GM23248 (cell line): ENCODE measurements around the gene PDGFD. TPM values are rescaled to one million over a fixed set of nuclear protein-coding genes. Genes with fewer than 3 reads are reported as not detected.
A peak's percentile ranks its signal among the peaks of the same experiment; 100 is the strongest.

Source experiments
- DNase-seq: peaks from one replicate; pipeline ENCODE4 v3.0.0-alpha.2; 2015
- H2AFZ ChIP-seq: fragments of 200-600 bp; sonication (generic); 2 replicates; pipeline ENCODE4 v1.6.1; 2016; ENCODE audit warnings: antibody characterized with exemption
- H3F3A ChIP-seq: fragments of 200-600 bp; sonication (generic); 2 replicates; pipeline ENCODE4 v1.6.1; 2016; ENCODE audit warnings: mild to moderate bottlenecking, antibody characterized with exemption, mixed run types; ENCODE audit not compliant: insufficient read depth
- H3K27ac ChIP-seq: fragments of 200-600 bp; sonication (generic); 2 replicates; pipeline ENCODE4 v1.5.1; 2016; ENCODE audit warnings: mild to moderate bottlenecking
- H3K27me3 ChIP-seq: fragments of 200-600 bp; sonication (generic); replicated peaks from 2 replicates; pipeline ENCODE4 v1.6.1; 2016; ENCODE audit warnings: mild to moderate bottlenecking; ENCODE audit not compliant: insufficient read depth
- H3K36me3 ChIP-seq: fragments of 200-600 bp; sonication (generic); 2 replicates; pipeline ENCODE4 v1.6.1; 2016; ENCODE audit warnings: low read depth, mild to moderate bottlenecking
- H3K4me1 ChIP-seq: fragments of 200-600 bp; sonication (generic); 2 replicates; pipeline ENCODE4 v1.6.1; 2016; ENCODE audit warnings: mild to moderate bottlenecking; ENCODE audit not compliant: insufficient read depth
- H3K4me2 ChIP-seq: fragments of 200-600 bp; sonication (generic); one replicate; pipeline ENCODE4 v1.6.1; 2016; ENCODE audit warnings: mild to moderate bottlenecking; ENCODE audit not compliant: unreplicated experiment
- H3K4me3 ChIP-seq: fragments of 200-600 bp; sonication (generic); 2 replicates; pipeline ENCODE4 v1.5.1; 2016; ENCODE audit warnings: mild to moderate bottlenecking
- H3K79me2 ChIP-seq: fragments of 200-600 bp; sonication (generic); 2 replicates; pipeline ENCODE4 v1.6.1; 2016; ENCODE audit warnings: mild to moderate bottlenecking; ENCODE audit not compliant: insufficient read depth
- H3K9ac ChIP-seq: fragments of 200-600 bp; sonication (generic); 2 replicates; pipeline ENCODE4 v1.6.1; 2016; ENCODE audit warnings: mild to moderate bottlenecking
- H3K9me2 ChIP-seq: fragments of 200-600 bp; sonication (generic); 2 replicates; pipeline ENCODE4 v1.6.1; 2016; ENCODE audit warnings: mixed run types, mild to moderate bottlenecking, moderate library complexity; ENCODE audit not compliant: insufficient read depth
- H3K9me3 ChIP-seq: fragments of 200-600 bp; sonication (generic); one replicate; pipeline ENCODE4 v1.6.1; 2017; ENCODE audit warnings: low read depth
- H4K20me1 ChIP-seq: fragments of 200-600 bp; sonication (generic); 2 replicates; pipeline ENCODE4 v1.6.0; 2016; ENCODE audit not compliant: insufficient read depth
- EZH2 ChIP-seq: fragments of 200-600 bp; sonication (generic); IDR thresholded peaks from 2 replicates; pipeline ENCODE4 v1.6.1; 2018; ENCODE audit warnings: antibody characterized with exemption, mild to moderate bottlenecking; ENCODE audit not compliant: insufficient read depth, poor library complexity, severe bottlenecking
- EZH2phosphoT487 ChIP-seq: fragments of 200-600 bp; sonication (generic); IDR thresholded peaks from 2 replicates; pipeline ENCODE4 v1.6.1; 2018; ENCODE audit warnings: antibody characterized with exemption, moderate library complexity, mild to moderate bottlenecking, low read depth; ENCODE audit not compliant: insufficient read depth
- WGBS, 2 experiments: methylation state at CpG; one replicate each; pipeline ENCODE4 v1.1.6; 2015 to 2017; ENCODE audit warnings: low lambda C conversion rate in 2 of 2, low coverage in 1 of 2; ENCODE audit errors: missing lambda C conversion rate in 2 of 2; 5-methylcytosine and 5-hydroxymethylcytosine counted together
- in situ Hi-C: fragments of 300-500 bp; cut with MboI; formaldehyde crosslinking; loops from 2 replicates; pipeline ENCODE4 v1.15.0; 2020
- polyA plus RNA-seq: library from polyadenylated mRNA; unstranded; fragments of >200 nt; fragmentation: Nextera tagmentation; extraction: Ambion mirVana; gene quantifications from 2 replicates; pipeline ENCODE4 v1.2.1, GENCODE V29; 2016
- total RNA-seq: library from RNA; depleted of rRNA; stranded (reverse); fragments of >200 nt; shearing (Covaris generic); gene quantifications from 2 replicates; pipeline ENCODE4 v1.2.3, GENCODE V29; 2014

Gene PDGFD
- total and polyA plus RNA-seq, 2 experiments from 2014 or later, result 0.81 to 1.3 TPM

DNA sequence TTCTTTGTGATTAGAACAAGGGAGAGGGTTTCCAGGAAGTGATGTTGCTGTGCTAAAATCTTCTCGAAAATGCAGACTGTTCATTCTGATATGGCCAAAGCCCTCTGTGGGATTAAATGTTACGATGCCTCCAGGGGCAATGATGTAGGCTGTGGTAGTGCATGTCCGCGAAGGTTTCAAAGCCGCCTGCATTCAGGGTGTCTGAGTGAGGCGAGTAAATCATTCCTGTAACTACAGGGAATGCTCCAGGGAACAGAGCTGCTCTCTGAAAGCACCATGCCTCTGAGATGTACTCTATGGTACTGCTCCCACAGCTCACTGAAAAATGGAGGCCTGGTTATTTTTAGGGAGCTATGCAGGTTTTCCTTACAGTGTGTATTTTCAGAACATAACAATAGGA, 21.2 kb downstream of the PDGFD start:
- DNase-seq, result no peak
- in situ Hi-C loops, result loop anchor here (10.0 kb wide), 1 partner anchor 448 kb away; no protein-coding TSS in a partner anchor
- no peaks in the 10 kb centered on the region for H3K9me3 ChIP-seq
- no peaks in the 10 kb centered on the region for H3K9me2 ChIP-seq
- H3K36me3 ChIP-seq, result no peaks in the 10 kb centered on the region
- no peaks in the 10 kb centered on the region for H3F3A ChIP-seq
- H3K27ac ChIP-seq, result no peak overlapping the region
- no peak overlapping the region for H2AFZ ChIP-seq
- H3K79me2 ChIP-seq, result no peaks in the 10 kb centered on the region
- no peaks in the 10 kb centered on the region for H4K20me1 ChIP-seq
- no peak for TF ChIP-seq EZH2phosphoT487
- no peak for TF ChIP-seq EZH2
- H3K9ac ChIP-seq, result no peak overlapping the region
- no peak overlapping the region for H3K4me2 ChIP-seq
- peaks cover 4% of the 10 kb centered on the region for H3K4me1 ChIP-seq
- H3K27me3 ChIP-seq, result no peaks in the 10 kb centered on the region
- 85 to 94% methylated on average over 6 of the region's 6 CpGs for WGBS, 2 experiments
- no peak overlapping the region for H3K4me3 ChIP-seq

DNA sequence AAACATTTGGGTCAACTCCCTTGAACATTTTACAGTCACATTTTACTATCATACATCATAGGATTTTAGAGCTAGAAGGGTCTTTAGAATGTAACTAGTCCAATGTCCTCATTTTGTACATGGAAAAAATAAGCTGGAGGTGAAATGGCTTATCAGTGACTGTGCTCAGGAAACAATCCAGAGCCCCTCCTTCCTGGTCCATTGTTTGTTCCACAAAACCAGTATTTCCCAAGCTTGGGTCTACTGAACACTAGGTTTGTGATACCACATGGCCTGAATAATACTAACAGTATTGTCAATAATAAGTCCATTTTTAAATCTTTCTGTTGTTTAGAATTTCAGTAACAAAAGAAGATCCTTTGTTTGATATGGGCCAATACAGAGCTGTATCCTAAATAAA, 27.1 kb downstream of the PDGFD start:
- Histone ChIP-seq H3K27me3 (no peaks in the 10 kb centered on the region), H2AFZ (no peak overlapping the region), H3K79me2 (no peaks in the 10 kb centered on the region), H3K27ac (no peak overlapping the region), H3K9me3 (peaks cover 3% of the 10 kb centered on the region), H3F3A (peaks cover 12% of the 10 kb centered on the region; the same call in 1 of the 2 replicates), H3K4me3 (no peak overlapping the region), H3K4me2 (no peak overlapping the region), H3K4me1 (peaks cover 13% of the 10 kb centered on the region), H3K36me3 (no peaks in the 10 kb centered on the region), H4K20me1 (no peaks in the 10 kb centered on the region), H3K9me2 (no peaks in the 10 kb centered on the region), H3K9ac (no peak overlapping the region)
- in situ Hi-C loops, result no loop called here
- DNase-seq, result no peak
- TF ChIP-seq EZH2, result no peak
- no peak for TF ChIP-seq EZH2phosphoT487

DNA sequence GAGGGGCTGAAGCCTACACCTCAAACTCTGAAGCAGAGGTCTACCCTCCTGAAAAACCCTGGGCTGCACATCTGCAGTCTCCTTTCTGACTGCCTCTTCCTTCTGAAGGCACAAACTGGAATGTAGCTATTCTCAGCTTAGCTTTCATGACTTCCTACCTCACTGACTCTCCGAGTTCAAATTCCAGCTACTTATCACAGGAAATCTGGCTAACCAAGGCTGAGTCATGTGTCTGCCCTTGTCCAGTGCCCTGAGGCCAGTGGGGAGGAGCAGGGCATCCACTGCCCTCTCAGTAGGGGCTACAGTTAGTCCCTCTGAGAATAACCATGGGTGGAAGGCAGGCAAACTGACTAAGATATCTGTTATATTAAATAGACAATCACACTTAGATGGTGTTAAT, 29.2 kb downstream of the PDGFD start:
- Histone ChIP-seq H3K9me3 (peaks cover 3% of the 10 kb centered on the region), H4K20me1 (no peaks in the 10 kb centered on the region), H3K4me3 (no peak overlapping the region), H3F3A (peaks cover 12% of the 10 kb centered on the region; the same call in 1 of the 2 replicates), H3K9me2 (no peaks in the 10 kb centered on the region), H3K4me2 (no peak overlapping the region), H3K4me1 (peaks cover 13% of the 10 kb centered on the region), H3K36me3 (no peaks in the 10 kb centered on the region), H3K9ac (no peak overlapping the region), H3K27me3 (no peaks in the 10 kb centered on the region), H3K79me2 (no peaks in the 10 kb centered on the region), H3K27ac (0 out of 2 replicates have a peak overlapping the region, but pooled peaks have one; percentile 16), H2AFZ (no peak overlapping the region)
- in situ Hi-C loops, result no loop called here
- 0 to 6% methylated on average over 1 of the region's 1 CpG for WGBS, 2 experiments
- TF ChIP-seq EZH2phosphoT487, result no peak
- TF ChIP-seq EZH2, result no peak
- DNase-seq, result peak; percentile 63

DNA sequence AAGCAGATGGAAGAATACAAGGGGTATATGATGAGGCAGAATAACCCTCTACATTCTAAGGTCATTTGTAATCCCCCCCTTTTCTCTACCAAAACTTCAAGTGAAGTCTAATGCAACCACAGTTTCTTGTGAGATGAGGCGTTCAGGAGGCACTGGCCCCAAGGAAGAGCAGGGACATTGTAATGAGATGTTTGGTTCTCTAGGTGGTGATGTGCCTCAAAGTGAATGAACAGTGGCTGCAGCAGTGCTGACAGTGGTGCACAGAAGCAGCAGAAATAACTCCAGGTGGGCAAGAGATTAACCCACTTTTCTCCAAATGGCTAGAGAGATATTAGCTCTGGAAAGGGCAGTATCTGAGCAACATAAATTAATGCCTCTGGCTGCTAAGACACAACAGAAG, 33.8 kb downstream of the PDGFD start:
- no peak overlapping the region for H3K4me3 ChIP-seq
- peaks cover 3% of the 10 kb centered on the region for H3K9me3 ChIP-seq
- H3K36me3 ChIP-seq, result no peaks in the 10 kb centered on the region
- WGBS, 2 experiments, result 71 to 84% methylated on average over 1 of the region's 1 CpG
- H3F3A ChIP-seq, result peaks cover 12% of the 10 kb centered on the region; the same call in 1 of the 2 replicates
- H3K4me1 ChIP-seq, result peaks cover 13% of the 10 kb centered on the region
- DNase-seq, result no peak
- H3K27ac ChIP-seq, result no peak overlapping the region
- no peak overlapping the region for H2AFZ ChIP-seq
- H3K27me3 ChIP-seq, result no peaks in the 10 kb centered on the region
- H3K4me2 ChIP-seq, result no peak overlapping the region
- in situ Hi-C loops, result no loop called here
- no peak overlapping the region for H3K9ac ChIP-seq
- H3K9me2 ChIP-seq, result no peaks in the 10 kb centered on the region
- no peaks in the 10 kb centered on the region for H4K20me1 ChIP-seq
- TF ChIP-seq EZH2phosphoT487 (no peak), EZH2 (no peak)
- H3K79me2 ChIP-seq, result no peaks in the 10 kb centered on the region

DNA sequence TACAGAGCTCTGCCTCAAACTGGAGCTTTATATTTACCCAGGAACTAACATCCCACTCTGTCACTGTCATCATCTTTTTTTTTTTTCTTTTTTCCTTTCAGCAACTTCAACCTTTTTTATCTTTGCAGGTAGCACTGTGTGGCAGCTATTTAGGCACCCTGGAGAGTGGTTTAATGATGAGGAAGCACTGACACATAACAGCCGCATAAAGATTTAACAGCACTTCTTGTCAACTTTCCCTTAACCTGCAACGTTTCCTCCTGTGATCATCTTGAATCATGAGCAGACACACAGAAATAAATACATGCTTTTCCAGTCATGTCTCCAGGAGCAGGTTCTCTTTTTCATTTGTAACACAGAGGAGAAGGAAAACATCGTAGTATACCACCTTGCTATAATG, 34.8 kb downstream of the PDGFD start:
- no peak overlapping the region for H3K4me3 ChIP-seq
- no peak overlapping the region for H3K9ac ChIP-seq
- no peak for TF ChIP-seq EZH2phosphoT487
- no peaks in the 10 kb centered on the region for H3K27me3 ChIP-seq
- H3K9me3 ChIP-seq, result peaks cover 3% of the 10 kb centered on the region
- no peaks in the 10 kb centered on the region for H3K79me2 ChIP-seq
- in situ Hi-C loops, result no loop called here
- DNase-seq, result no peak
- no peak overlapping the region for H3K27ac ChIP-seq
- WGBS, 2 experiments, result 63 to 70% methylated on average over 3 of the region's 3 CpGs
- H3K4me1 ChIP-seq, result peaks cover 3% of the 10 kb centered on the region
- H3F3A ChIP-seq, result peaks cover 4% of the 10 kb centered on the region; the same call in 1 of the 2 replicates
- H3K36me3 ChIP-seq, result no peaks in the 10 kb centered on the region
- H4K20me1 ChIP-seq, result no peaks in the 10 kb centered on the region
- no peaks in the 10 kb centered on the region for H3K9me2 ChIP-seq
- H3K4me2 ChIP-seq, result no peak overlapping the region
- no peak overlapping the region for H2AFZ ChIP-seq
